ENCODE measurements around the gene PDE7B. TPM values are rescaled to one million over a fixed set of nuclear protein-coding genes. Genes with fewer than 3 reads are reported as not detected.

PDE7B gene
- total and polyA plus RNA-seq, 2 of the 8 experiments (the other 6 are each of a cell fraction or from before 2014, with no cell fraction given): not detected

- Histone ChIP-seq H3K14ac (ENCODE audit: insufficient read length) (no peak overlapping the region), H4K20me1 (replicated peaks in 1 of 2; ENCODE audit: control insufficient read depth in 1 of 2, insufficient read depth in 2 of 2, low read length in 2 of 2) (no peaks in the 10 kb centered on the region), H3K79me1 (ENCODE audit: low read depth, low read length) (no peaks in the 10 kb centered on the region), H3K79me2 (ENCODE audit: control insufficient read depth in 1 of 2, insufficient read depth in 2 of 2, low read length in 2 of 2) (no peaks in the 10 kb centered on the region), H3K36me3 (ENCODE audit: control insufficient read depth in 2 of 4, insufficient read depth in 4 of 4, low read length in 3 of 4) (no peaks in the 10 kb centered on the region), H2BK120ac (replicated peaks; ENCODE audit: low read depth, low read length) (no peak overlapping the region), H3K9me3 (ENCODE audit: insufficient read depth in 2 of 2, low read depth in 1 of 2, low read length in 1 of 2) (no peaks in the 10 kb centered on the region), H4K91ac (replicated peaks; ENCODE audit: insufficient read length, low read length) (no peak overlapping the region), H3K27me3 (replicated peaks in 1 of 4; ENCODE audit: control insufficient read depth in 3 of 4, extremely low read depth in 1 of 4, insufficient read depth in 3 of 4, low read length in 3 of 4) (no peaks in the 10 kb centered on the region), H4K5ac (ENCODE audit: insufficient read length, low read depth, low read length) (no peak overlapping the region), H2BK12ac (ENCODE audit: low read depth, low read length) (no peak overlapping the region), H2AFZ (ENCODE audit: low read length) (no peak overlapping the region), H3K27ac (ENCODE audit: low read depth, low read length) (no peak overlapping the region), H3K4me3 (ENCODE audit: extremely low read depth in 1 of 4, insufficient read depth in 2 of 4, low read depth in 3 of 4, low read length in 4 of 4) (no peak overlapping the region), H3K23ac (ENCODE audit: insufficient read length) (no peak overlapping the region), H2AK5ac (ENCODE audit: low read depth, low read length) (no peak overlapping the region), H3K4me1 (replicated peaks in 1 of 4; ENCODE audit: control insufficient read depth in 3 of 4, insufficient read depth in 4 of 4, low read length in 3 of 4) (no peaks in the 10 kb centered on the region), H3K4me2 (ENCODE audit: insufficient read depth in 1 of 2, low read depth in 2 of 2, low read length in 2 of 2) (no peak overlapping the region), H2BK15ac (ENCODE audit: low read length) (no peak overlapping the region), H3K9ac (replicated peaks in 1 of 4; ENCODE audit: extremely low read depth in 1 of 4, low read depth in 3 of 4, low read length in 3 of 4) (no peak overlapping the region), H2BK5ac (ENCODE audit: low read depth, low read length) (no peak overlapping the region), H3K23me2 (ENCODE audit: low read depth, low read length) (no peaks in the 10 kb centered on the region), H2BK20ac (ENCODE audit: low read length) (no peak overlapping the region), H3K4ac (replicated peaks; ENCODE audit: insufficient read length, low read depth, low read length) (no peak overlapping the region), H3K56ac (replicated peaks; ENCODE audit: insufficient read length, low read depth, low read length) (no peak overlapping the region), H3K18ac (ENCODE audit: extremely low read depth, low read length) (no peak overlapping the region), H4K8ac (ENCODE audit: extremely low read depth, insufficient read depth, low read length) (no peak overlapping the region)
- TF ChIP-seq CTBP2 (IDR thresholded peaks at IDR 0.05; ENCODE audit: borderline replicate concordance, insufficient read depth, insufficient read length, low read length): no peak
- no peak for TF ChIP-seq SP2 (IDR thresholded peaks at IDR 0.05; ENCODE audit: low read length)
- no peak for TF ChIP-seq SIX5 (IDR thresholded peaks at IDR 0.05; ENCODE audit: low read depth, low read length)
- no peak for TF ChIP-seq CHD2 (IDR thresholded peaks at IDR 0.05; ENCODE audit: low read length)
- no peak for TF ChIP-seq CBX8 (IDR thresholded peaks at IDR 0.05; ENCODE audit: borderline replicate concordance, low read depth, low read length)
- TF ChIP-seq ATF3 (IDR thresholded peaks at IDR 0.05; ENCODE audit: insufficient read depth, low read depth, low read length): no peak
- TF ChIP-seq SIN3A (conservative IDR thresholded peaks at IDR 0.05 in 1 of 2, IDR thresholded peaks at IDR 0.05 in 1 of 2; ENCODE audit: low read depth in 1 of 2, low read length in 2 of 2): no peak
- TF ChIP-seq MAX (IDR thresholded peaks at IDR 0.05): no peak
- no peak for TF ChIP-seq YY1 (IDR thresholded peaks at IDR 0.05; ENCODE audit: low read depth, low read length)
- no peak for TF ChIP-seq RBBP5 (IDR thresholded peaks at IDR 0.05; ENCODE audit: borderline replicate concordance, low read depth, low read length)
- TF ChIP-seq JUN (IDR thresholded peaks at IDR 0.05; ENCODE audit: low read depth, low read length): no peak
- no peak for TF ChIP-seq SP4 (IDR thresholded peaks at IDR 0.05; ENCODE audit: low read length)
- TF ChIP-seq RFX5 (IDR thresholded peaks at IDR 0.05; ENCODE audit: borderline replicate concordance, low read depth, low read length): no peak
- TF ChIP-seq SRF (IDR thresholded peaks at IDR 0.05; ENCODE audit: low read depth, low read length): no peak
- TF ChIP-seq BACH1 (IDR thresholded peaks at IDR 0.05; ENCODE audit: low read length): no peak
- DNase-seq (ENCODE audit: low read depth in 1 of 2, low spot score in 2 of 2) (no peak), FAIRE-seq (no peak)
- 88% methylated on average over 1 of the region's 1 CpG; no CpG with 5 or more reads in 1 of the 2 experiments for WGBS, 2 experiments (ENCODE audit: extremely low coverage in 1 of 2, insufficient coverage in 1 of 2, insufficient read length in 1 of 2, insufficient replicate concordance in 2 of 2, low coverage in 1 of 2, low lambda C conversion rate in 2 of 2, missing lambda C conversion rate in 1 of 2)
- ChIA-PET POLR2A (ENCODE audit: partially characterized antibody) (no interaction called here), CTCF (ENCODE audit: partially characterized antibody) (interaction anchor here (0.5 to 1.4 kb wide), 3 partner anchors 25 to 734 kb away, joined by 3 to 8 read pairs (median 4); no protein-coding TSS in a partner anchor)
These were observed 333.2 kb downstream of the PDE7B start for GRCh38 chr6:136184738-136185137.

Measured in H1 (cell line).